SHP77 treated with DMSO at 0.1 percent for 48 hours (cell line): ENCODE measurements around the gene GAL3ST1.
"Not testable (repeated sequence)": the region's sequence is repeated elsewhere in the genome, so short reads cannot be mapped to it uniquely, and the experiment has no call there.

Source experiments
- DNase-seq: peaks from one replicate; lab custom pipeline; 2025; lab: John Stamatoyannopoulos, UW

GAL3ST1 gene

GRCh38 chr22:30564045-30564760 lies 10.3 kb downstream of the GAL3ST1 start:
- no peak for DNase-seq

GRCh38 chr22:30562366-30562765 lies 12.1 kb downstream of the GAL3ST1 start:
- no peak for DNase-seq

DNA sequence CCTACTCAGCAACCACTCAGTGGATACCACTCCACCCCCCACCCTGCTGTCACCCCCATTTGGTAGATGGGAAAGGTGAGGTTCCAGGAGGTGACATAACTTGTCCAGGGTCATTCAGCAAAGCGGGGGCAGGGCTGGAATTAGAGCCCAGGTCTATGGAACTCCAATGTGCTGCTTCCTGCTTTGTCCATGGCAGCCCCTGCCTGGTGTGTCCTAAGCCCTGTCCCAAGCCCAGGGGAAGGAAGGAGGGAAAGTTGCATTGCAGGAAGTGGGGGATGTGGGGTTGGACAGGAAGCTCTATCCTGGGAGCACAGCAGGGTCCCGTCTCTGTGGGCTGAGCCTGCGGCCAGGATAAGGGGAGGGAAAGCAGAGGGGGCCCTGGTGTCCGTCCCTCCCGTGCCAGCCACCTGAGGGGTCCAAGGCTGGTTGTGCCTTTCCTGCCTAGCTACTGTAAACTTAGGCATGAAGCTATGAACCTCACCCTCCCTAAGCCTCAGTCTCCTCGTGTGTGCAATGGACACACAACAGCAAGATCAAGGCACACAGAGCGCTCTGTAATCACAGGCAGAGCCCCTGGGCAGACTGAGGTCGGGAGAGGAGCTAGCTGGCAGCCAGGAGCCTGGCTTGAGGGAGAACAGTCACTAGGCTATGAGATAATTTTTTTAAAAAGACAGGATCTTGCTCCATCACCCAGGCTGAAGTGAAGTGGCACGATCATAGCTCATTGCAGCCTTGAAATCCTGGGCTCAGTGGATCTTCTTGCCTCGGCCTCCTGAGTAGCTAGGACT lies 12.9 kb downstream of the GAL3ST1 start:
- DNase-seq: no peak

- DNase-seq: not testable (repeated sequence)
Observed at GRCh38 chr22:30560643-30561202, 13.7 kb downstream of the GAL3ST1 start.

DNA sequence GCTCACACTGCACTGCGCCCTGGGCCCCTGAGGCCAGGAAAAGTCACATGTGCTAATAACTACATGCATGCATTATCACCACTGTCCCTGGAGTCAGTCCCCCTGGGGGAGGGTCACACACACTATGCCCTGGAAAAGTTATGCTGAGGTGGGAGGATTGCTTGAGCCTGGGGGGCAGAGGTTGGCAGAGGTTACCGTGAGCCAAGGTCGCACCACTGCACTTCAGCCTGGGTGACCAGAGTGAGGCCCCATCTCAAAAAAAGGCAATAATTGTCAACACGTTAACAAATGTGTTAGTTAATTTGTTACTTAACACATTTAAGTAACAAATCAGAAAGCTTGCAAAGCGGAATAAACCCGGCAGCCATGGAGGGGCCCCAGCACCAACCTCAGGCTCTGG lies 14.6 kb downstream of the GAL3ST1 start:
- no peak for DNase-seq

DNA sequence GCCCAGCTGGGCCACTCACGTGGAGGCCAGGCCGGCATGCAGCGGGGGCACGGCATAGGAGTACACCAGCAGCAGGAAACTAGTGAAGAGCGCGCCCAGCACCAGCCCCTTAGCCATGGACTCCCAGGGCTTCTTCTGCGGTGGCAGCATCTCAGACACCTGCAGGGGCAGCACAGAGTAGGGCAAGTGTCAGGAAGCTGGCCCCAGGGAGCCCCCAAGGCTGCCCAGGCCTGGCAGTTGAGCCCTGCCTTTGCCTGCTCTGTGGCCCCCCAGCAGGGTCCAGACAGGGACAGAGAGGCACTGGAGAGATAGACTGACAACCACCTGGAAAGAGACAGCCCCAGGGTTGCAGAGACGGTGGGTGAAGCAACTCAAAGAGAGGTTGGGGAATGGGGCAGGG lies 17.2 kb downstream of the GAL3ST1 start:
- DNase-seq: no peak

DNA sequence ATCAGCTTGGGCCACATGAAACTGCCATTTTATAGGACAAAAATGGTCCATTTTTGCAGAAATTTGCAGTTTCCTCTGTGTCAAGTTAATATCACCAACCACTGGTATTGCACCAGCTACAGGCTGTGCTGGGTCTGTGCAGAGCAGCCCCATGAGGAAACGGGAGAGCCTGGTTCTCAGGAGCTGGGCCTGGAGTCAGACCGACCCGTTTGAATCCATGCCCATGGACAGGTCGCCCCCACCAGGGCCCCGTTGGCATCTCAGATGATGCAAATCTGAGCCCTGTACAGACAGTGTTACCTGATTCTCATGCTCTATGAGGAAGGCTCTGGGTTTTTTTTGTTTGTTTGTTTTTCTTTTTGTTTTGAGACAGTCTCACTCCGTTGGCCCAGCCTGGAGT lies 18.1 kb downstream of the GAL3ST1 start:
- DNase-seq: no peak

- no peak for DNase-seq
Observed at GRCh38 chr22:30555282-30556210, 18.9 kb downstream of the GAL3ST1 start.

- DNase-seq: no peak
Observed at GRCh38 chr22:30553971-30554370, 20.5 kb downstream of the GAL3ST1 start.

DNA sequence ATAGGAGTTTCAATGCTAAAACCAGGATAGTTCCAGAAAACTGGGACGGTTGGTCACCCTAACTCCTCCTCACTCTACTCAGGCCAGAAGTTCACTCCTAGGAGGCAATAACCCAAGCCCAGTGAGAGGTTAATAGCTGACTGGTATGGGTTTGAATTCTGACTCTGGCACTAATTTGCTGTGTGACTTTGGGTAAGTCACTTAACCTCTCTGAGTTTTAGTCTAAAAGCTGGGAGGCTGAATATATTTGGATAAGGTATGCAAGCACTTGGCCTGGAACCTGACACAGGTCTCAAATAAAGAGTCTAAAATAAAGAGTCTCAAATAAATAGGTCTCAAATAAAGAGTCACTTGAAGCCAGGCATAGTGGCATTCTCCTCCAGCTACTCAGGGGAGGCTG lies 21.7 kb downstream of the GAL3ST1 start:
- no peak for DNase-seq

DNA sequence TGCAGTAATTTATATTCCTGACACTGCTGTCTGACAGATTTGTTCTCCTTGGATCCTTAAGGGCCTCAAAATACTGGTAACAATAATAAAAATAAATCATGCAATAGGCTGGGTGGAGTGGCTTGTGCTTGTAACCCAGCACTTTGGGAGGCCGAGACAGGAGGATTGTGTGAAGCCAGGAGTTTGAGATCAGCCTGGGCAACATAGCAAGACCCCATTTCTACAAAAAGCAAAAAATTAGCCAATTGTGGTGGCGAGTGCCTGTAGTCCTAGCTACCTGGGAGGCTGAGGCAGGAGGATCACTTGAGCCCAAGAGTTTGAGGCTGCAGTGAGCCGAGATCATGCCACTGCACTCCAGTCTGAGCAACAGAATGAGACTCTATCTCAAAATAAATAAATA lies 22.7 kb downstream of the GAL3ST1 start:
- not testable (repeated sequence) for DNase-seq

DNA sequence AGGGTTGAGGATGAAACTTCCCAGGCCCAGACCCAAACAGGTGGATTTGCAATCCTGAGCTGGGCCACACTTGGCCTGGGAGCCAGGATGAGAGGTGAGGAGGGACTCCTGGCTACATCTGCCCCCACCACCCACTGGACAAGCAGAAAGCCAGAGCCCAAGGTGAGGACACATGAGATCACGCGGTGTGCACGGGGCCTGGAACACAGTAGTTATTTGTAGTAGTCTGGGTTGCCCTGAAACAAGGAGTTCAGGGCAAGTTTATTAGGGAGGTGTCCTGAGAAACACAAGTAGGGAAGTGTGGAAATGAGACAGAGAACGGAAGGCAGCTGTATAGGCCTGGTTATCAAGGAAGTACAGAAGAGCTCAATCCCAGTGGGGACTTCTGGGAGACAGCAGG lies 27.3 kb downstream of the GAL3ST1 start:
- no peak for DNase-seq

DNA sequence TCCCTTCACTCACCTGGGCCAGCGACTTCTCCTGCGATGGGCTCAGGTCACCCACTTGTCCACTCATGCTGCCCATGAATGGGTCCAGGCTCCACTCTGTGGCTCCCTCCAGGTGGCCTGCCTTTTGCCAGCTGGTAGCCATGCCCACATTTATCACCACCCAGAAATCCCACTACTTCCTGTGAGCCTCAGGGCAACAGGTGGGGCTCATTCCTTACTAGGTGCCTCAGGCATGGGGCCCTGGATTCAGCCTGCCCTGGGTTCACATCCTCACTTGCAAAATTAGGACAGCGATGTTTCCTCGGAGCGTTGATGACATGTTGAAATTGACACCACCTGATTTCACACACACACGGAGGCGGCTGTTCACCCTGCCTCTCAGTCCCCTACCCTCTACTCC lies 27.8 kb downstream of the GAL3ST1 start, which contains the start of gene SEC14L6:
SEC14L6 (minus strand) TSS at position 126 of the 400 bp plus-strand sequence; CDS start at position 67, 59 bp downstream.
- DNase-seq: no peak

GRCh38 chr22:30542811-30543188 lies 31.7 kb downstream of the GAL3ST1 start:
- no peak for DNase-seq

DNA sequence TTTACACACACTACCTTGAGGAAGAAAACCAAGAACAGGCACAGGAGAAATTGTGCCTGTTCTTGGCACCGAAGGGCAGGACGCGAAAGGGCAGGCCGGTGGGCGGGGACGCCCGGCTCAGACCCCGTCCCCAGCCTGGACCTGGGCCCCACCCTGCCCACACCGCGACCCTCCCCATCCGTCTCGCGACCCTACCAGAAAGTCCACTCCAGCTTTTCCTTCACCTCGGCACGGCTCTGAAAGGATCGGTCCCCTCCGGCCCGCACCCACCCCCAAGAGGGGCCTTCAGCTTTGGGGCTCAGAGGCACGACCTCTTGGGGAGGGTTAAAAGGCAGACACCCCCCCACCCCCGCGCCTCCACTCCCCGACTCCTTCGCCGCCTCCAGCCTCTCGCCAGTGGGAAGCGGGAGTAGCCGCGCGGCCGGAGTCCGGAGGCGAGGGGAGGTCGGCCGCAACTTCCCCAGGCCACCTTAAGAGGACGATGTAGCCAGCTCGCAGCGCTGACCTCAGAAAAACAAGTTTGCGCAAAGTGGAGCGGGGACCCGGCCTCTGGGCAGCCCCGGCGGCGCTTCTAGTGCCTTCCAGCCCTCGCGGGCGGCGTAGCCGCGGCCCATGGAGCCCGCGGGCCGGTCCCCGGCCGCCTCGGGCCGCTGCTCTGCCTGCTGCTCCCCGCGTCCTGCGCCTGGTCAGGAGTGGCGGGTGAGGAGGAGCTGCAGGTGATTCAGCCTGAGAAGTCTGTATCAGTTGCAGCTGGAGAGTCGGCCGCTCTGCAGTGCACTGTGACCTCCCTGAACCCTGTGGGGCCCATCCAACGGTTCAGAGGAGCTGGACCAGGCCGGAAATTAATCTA lies 32.3 kb downstream of the GAL3ST1 start:
- no peak for DNase-seq

- not testable (repeated sequence) for DNase-seq
Observed at GRCh38 chr22:30541511-30541910, 33.0 kb downstream of the GAL3ST1 start.

DNA sequence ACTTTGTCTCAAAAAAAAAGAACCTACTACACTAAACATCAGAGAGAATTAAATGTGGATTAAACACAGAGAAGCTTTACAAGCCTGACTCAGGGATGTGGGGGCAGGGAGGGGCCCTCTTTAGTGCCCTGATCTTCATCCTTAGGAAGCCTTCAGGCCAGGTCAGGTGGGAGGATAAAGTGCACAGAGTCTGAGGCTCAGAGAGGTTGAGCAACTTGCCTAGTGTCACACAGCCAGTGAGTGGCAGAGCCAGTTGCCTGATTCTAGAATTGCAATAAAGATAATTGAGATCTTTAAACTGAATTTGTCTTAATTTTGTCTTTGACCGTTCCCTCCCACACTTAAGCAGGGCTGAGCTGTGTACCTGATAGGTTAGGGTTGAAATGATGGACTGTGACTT lies 35.1 kb downstream of the GAL3ST1 start:
- DNase-seq: no peak

- DNase-seq: no peak
Observed at GRCh38 chr22:30538280-30538679, 36.2 kb downstream of the GAL3ST1 start.

- DNase-seq: no peak
Observed at GRCh38 chr22:30537083-30537731, 37.3 kb downstream of the GAL3ST1 start.

- no peak for DNase-seq
Observed at GRCh38 chr22:30535182-30535581, 39.3 kb downstream of the GAL3ST1 start.
